ENCODE measurements around the gene TGM2.

TGM2 gene

DNA sequence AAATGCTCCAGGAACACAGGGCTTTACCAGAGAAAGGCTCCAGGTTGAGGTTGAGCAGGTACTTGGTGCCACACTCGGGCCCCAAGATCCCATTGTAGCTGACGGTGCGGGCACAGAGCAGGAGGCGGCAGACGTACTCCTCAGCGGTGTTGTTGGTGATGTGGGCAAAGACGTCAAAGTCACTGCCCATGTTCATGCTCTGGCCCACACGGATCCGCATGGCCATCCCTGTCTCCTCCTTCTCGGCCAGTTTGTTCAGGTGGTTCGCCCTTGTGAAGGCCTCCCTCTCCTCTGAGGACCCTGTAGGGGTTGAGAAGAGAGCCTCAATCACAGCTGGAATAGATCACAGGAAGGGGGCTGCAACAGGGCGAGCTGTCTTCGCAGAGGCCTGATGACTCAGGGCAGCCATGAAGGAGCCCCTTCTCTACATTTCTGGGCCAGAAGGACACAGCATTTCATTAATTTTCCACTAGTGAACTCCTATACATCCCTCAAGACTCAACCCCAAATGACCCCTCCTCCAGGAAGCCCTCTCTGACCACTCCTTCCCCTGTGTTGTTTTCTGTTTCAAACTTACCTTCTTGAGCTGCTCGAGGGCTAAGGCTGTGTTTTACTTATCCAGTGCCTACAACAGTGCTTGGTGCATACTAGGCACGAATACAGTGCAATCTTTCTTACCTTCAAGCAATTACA lies 26.8 kb downstream of the TGM2 start:
- FAIRE-seq (no peak), DNase-seq (ENCODE audit: insufficient read length) (no peak)
- TF ChIP-seq TAF1 (IDR thresholded peaks at IDR 0.05; ENCODE audit: borderline replicate concordance, low read depth, low read length): no peak
- no peak for TF ChIP-seq POLR2AphosphoS5 (IDR thresholded peaks at IDR 0.05; ENCODE audit: low read depth, low read length)
- TF ChIP-seq POLR2A (IDR thresholded peaks at IDR 0.05; ENCODE audit: low read depth, low read length): no peak

DNA sequence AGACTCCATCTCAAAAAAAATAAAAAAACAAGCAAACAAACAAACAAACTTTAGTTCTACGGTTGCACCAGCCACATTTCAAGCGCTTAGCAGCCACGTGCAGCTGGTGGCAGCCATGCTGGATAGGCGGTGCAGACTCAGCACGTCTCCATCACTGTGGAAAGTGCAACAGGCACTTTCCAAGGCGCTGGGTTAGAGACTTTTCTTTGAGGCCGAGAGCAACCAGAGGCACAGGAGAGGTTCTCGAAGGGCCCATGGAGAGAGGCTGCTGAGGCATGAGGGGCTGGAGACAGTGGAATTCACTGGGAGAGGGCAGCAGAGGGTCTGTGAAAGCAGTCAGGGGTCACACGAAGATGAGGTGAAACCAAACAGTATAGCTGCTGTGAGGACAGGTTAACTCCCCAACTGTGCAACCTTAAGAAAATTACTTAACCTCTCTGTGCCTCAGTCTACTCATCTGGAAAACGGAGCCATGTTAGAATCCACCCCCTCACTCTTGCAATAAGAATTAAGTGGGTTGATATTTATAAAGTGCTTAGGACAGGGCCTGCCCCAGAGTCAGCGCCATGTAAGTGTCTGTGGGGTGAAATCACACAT lies 27.5 kb downstream of the TGM2 start:
- FAIRE-seq: no peak
- TF ChIP-seq POLR2A (IDR thresholded peaks at IDR 0.05; ENCODE audit: low read depth, low read length) (no peak), POLR2AphosphoS5 (IDR thresholded peaks at IDR 0.05; ENCODE audit: low read depth, low read length) (no peak), TAF1 (IDR thresholded peaks at IDR 0.05; ENCODE audit: borderline replicate concordance, low read depth, low read length) (no peak)
- DNase-seq (ENCODE audit: insufficient read length): no peak

DNA sequence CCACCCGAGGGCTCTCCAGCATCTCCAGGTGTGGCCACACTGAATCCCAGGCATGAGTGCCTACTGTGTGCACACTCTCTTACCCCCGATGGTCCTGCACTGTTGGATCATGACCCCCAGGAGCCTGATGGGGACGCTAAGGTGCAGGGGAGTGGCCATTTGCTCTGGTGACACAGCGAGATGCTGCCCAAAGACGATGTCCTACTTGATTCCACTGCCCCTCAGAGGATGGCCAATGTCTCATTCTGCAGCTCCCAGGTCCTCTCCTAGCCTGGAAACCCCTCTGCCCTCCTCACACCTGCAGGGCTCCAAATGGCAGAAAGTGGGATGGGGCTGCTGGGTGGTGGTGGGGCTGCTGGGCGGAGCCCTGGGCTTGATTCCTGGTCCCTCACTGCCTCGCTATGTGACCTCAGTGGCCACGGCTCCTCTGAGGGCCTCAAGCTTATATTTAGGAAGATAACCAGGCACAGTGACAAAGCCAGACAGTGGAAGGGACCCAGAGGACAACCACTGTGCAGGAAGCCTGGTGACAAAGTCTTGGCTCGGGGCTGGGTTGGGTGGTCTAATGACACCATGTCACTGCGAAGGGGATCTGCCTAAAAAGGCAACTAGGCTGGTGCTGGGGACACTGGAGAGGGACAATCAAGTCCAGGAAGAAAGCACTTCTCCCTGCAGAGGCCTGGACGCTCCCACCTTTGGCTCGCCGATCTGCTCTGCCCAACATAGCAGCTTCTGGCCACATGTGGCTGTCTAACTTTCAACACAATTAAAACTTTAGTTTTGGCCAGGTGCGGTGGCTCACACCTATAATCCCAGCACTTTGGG lies 28.4 kb downstream of the TGM2 start:
- FAIRE-seq (no peak), DNase-seq (ENCODE audit: insufficient read length) (no peak)
- TF ChIP-seq POLR2AphosphoS5 (IDR thresholded peaks at IDR 0.05; ENCODE audit: low read depth, low read length) (no peak), POLR2A (IDR thresholded peaks at IDR 0.05; ENCODE audit: low read depth, low read length) (no peak), TAF1 (IDR thresholded peaks at IDR 0.05; ENCODE audit: borderline replicate concordance, low read depth, low read length) (no peak)

DNA sequence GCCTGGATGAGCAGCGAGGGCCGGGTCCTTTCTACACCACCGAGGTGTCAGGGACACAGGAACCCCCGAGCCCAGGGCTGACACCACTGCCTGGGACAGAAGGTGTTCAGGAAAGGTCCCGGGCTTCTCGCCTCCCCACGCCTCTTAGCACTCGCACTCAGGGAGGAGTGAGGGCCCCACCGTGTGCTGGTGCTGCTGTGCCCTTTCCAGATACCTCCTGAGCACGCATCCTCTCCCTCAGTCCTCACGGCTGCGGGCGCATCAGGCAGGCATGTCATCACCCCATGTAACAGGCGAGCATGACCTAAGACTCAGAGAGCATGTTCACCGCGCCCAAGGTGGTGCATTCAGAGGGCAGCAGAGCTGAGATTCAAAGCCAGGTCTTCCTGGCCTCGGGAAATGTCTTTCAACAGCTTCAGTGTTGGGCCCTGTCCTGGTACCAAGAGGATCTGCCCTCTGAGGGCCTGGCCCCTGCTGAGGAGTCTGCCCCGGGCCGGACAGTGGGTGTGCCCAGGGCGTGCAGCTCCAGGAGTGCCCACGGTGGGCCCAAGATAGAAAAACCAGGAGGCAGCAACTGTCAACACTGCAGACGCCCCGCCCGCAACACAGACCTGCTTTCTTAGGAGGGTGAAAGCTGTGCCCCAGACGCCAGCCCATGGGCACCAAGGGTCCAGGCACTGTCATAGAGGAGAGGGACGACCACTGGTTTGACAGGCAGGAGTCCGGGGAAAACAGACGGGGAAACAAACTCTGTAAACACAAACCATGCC lies 29.2 kb downstream of the TGM2 start:
- DNase-seq (ENCODE audit: insufficient read length) (no peak), FAIRE-seq (no peak)
- no peak for TF ChIP-seq POLR2AphosphoS5 (IDR thresholded peaks at IDR 0.05; ENCODE audit: low read depth, low read length)

DNA sequence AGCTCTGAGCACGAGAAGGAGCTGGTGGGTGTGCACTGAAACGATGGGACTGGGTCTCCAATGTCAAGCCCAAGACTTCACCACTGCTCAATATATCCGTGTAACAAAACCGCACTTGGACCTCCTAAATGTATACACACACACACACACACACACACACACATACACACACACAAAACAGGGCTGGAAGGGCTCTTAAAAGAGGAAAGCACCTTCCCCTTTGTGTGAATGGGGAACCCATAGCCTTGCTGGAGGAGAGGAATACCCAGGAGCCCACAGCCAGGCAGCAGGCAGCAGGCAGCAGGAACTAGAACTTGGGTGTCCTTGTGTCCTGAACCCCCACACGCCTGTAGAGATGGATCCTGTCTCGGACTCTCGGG lies 29.8 kb downstream of the TGM2 start:
- FAIRE-seq (no peak), DNase-seq (ENCODE audit: insufficient read length) (no peak)

DNA sequence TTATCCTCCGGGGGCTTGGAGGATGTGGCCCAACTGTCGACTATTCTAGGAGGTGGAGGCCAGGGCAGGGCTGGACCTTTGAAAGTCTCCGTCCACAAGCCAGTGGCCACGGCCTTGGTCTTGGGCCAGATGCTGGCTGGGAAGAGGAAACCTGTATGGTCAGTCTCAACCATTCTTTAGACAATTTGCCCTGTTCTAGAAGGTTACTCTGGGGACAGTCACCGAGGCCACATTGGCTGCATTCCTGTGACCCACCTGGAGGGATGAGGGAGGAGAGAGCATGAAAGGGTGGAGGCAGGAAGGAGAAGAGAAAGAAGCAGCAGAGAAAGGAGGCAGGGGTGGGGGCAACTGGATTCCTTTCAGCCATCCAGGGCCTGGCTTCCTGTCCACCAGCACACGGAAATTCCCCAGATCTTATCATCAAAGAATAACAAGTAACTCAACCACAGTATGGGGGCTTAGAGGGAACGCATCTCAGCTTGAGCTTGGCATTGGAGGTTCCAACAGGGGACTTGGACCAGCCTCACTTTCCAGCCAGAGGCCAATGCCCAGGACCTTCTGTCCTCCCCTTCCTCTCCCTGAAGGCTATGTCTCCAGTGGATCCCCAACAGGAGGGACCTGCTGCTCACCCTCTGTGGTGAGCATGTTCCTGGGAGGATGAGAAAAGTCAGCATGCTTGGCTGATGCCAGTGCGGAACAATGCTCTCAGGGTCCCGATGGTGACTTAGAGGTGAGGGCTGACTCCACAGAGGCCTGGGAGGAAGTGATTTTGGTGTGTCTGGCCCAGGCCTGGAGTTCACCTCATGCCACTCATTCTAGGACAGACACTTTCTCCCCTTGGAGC lies 30.4 kb downstream of the TGM2 start:
- FAIRE-seq: peak; percentile 36
- DNase-seq (ENCODE audit: insufficient read length): no peak
- TF ChIP-seq POLR2A (IDR thresholded peaks at IDR 0.05; ENCODE audit: low read depth, low read length) (no peak), POLR2AphosphoS5 (IDR thresholded peaks at IDR 0.05; ENCODE audit: low read depth, low read length) (no peak), TAF1 (IDR thresholded peaks at IDR 0.05; ENCODE audit: borderline replicate concordance, low read depth, low read length) (no peak)

More for the DNA sequence above, 29.8 kb downstream of the TGM2 start:
- TF ChIP-seq TAF1 (IDR thresholded peaks at IDR 0.05; ENCODE audit: borderline replicate concordance, low read depth, low read length): no peak
- no peak for TF ChIP-seq POLR2AphosphoS5 (IDR thresholded peaks at IDR 0.05; ENCODE audit: low read depth, low read length)
- TF ChIP-seq POLR2A (IDR thresholded peaks at IDR 0.05; ENCODE audit: low read depth, low read length): no peak

DNA sequence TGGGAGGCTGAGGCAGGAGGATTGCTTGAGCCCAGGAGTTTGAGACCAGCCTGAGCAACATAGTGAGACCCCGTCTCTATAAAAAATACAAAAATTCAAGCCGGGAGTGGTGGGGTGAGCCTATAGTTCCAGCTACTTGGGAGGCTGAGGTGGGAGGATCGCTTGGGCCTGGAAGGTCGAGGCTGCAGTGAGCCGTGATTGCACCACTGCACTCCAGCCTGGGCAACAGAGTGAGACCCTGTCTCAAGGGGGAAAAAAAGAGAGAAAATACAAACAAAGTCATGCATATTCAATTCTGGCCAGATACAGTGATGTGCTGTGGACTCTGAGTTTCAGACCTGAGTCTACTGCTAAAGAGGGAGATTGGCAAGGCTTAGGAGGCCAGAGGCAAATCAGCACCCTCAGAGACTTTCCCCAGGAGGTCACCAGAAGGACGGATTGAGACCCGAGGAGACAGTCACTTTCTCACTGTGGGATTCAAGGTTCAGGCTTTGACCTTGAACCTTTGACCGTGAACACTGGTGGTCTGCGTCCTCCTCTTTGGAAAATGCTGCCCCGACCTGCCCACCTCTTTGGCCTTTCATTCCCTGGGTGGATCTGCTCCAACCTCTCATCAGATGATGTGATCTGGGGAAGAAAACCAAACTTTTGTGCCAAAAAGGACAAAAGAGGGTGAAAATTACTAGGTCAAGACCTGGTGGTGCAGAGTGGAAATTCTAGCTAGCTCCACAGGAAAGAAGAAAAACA lies 31.2 kb downstream of the TGM2 start:
- DNase-seq (ENCODE audit: insufficient read length) (no peak), FAIRE-seq (peak; percentile 36)
- TF ChIP-seq POLR2AphosphoS5 (IDR thresholded peaks at IDR 0.05; ENCODE audit: low read depth, low read length) (no peak), TAF1 (IDR thresholded peaks at IDR 0.05; ENCODE audit: borderline replicate concordance, low read depth, low read length) (no peak), POLR2A (IDR thresholded peaks at IDR 0.05; ENCODE audit: low read depth, low read length) (no peak)

DNA sequence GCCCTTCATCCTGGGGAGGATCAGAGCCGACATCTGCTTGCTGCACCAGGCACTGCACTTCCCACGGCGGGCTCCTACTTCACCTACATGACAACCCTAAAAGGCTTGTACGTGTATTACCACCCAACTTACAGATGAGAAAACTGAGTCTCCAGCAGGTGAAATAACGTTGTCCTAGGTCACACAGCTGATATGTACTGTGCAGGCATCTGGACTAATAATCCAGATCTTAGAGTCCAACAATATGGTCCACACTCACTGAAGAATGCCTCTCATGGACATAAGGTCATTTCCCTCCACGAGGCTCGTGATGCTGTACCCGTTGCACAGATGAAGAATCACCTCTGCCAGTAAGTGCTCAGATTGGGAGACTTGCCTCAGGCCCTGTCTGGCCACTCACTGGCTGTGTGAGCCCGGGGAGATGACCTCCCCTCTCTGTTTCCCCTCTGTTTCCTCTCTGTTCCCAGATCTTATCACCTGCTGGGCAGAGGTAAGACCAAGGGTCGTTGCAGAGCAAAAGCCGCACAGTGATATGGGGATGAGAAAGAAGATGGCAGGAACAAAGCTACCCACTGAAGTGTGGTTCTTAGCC lies 32.1 kb downstream of the TGM2 start:
- FAIRE-seq: no peak

DNA sequence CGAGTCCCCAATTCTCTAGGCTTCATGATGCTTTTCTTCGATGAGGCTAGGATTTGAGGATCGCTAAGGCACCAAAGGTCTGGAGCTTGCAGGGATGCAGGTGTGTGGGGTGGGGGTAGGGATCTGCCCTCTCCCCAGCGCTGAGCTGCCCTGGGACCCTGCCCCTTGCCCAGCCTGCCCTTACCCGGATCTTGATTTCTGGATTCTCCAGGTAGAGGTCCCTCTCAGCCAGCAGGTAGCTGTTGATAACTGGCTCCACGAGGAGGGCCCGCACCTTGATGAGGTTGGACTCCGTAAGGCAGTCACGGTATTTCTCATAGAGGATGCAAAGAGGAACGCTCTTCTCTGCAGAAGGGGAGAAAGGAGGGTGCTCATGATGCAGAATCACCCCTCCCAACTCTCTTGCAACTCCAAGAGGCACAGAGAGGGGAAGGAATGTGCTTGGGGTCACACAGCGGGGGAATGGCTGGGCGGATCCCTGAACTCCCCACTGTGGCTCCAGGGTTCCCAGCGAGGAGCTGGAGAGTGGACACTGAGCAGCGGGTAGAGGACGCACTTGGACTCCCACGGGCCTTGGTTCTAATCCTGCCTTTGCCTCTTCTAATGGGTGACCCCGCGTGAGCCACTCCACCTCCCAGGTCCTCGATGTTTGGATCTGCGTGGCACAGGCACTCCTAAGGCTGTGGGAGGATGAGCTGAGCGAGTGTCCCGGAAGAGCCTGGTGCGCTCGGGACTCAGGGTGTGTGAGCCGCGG lies 32.7 kb downstream of the TGM2 start:
- no peak for FAIRE-seq
- no peak for DNase-seq (ENCODE audit: insufficient read length)
- TF ChIP-seq POLR2AphosphoS5 (IDR thresholded peaks at IDR 0.05; ENCODE audit: low read depth, low read length) (no peak), POLR2A (IDR thresholded peaks at IDR 0.05; ENCODE audit: low read depth, low read length) (no peak), TAF1 (IDR thresholded peaks at IDR 0.05; ENCODE audit: borderline replicate concordance, low read depth, low read length) (no peak)

More for the DNA sequence above, 32.1 kb downstream of the TGM2 start:
- TF ChIP-seq TAF1 (IDR thresholded peaks at IDR 0.05; ENCODE audit: borderline replicate concordance, low read depth, low read length) (no peak), POLR2A (IDR thresholded peaks at IDR 0.05; ENCODE audit: low read depth, low read length) (no peak), POLR2AphosphoS5 (IDR thresholded peaks at IDR 0.05; ENCODE audit: low read depth, low read length) (no peak)
- DNase-seq (ENCODE audit: insufficient read length): no peak
